PC-9 (cell line): Measurements from ENCODE around the gene TAMM41. TPM values are rescaled to one million over a fixed set of nuclear protein-coding genes. Genes with fewer than 3 reads are reported as not detected.

ENCODE experiments used
- BruUV-seq: library from RNA; stranded (reverse); fragments of 400-500 nt; replicated peaks from 2 replicates; lab custom pipeline; 2021; lab: Mats Ljungman, UMichigan
- CTCF ChIA-PET: fragments of 300-600 bp; sonication (Branson Sonifier 250); formaldehyde crosslinking; loops from one replicate; lab custom pipeline; 2022; ENCODE audit warnings: antibody characterized with exemption; lab: Charles Lee
- POLR2A ChIA-PET: fragments of 300-600 bp; sonication (Branson Sonifier 250); formaldehyde crosslinking; loops from one replicate; lab custom pipeline; 2022; ENCODE audit warnings: antibody characterized with exemption; ENCODE audit not compliant: unreplicated experiment; lab: Charles Lee
- DNase-seq, 2 experiments: peaks; one replicate each; pipeline versions ENCODE4 v3.0.0 to v3.0.0-alpha.2; 2015 to 2022; ENCODE audit warnings: mixed read lengths in 1 of 2
- H2AFZ ChIP-seq: fragments of 200-600 bp; sonication (generic); 2 replicates; pipeline ENCODE4 v1.8.1; 2017; ENCODE audit warnings: antibody characterized with exemption
- H3F3A ChIP-seq: fragments of 200-600 bp; sonication (generic); 2 replicates; pipeline ENCODE4 v1.8.1; 2017; ENCODE audit warnings: antibody characterized with exemption, mild to moderate bottlenecking, low read depth; ENCODE audit not compliant: insufficient read depth
- H3K27ac ChIP-seq: fragments of 200-600 bp; sonication (generic); 2 replicates; pipeline ENCODE4 v1.6.1; 2016; ENCODE audit warnings: mixed run types
- H3K27me3 ChIP-seq: fragments of 200-600 bp; sonication (generic); 2 replicates; pipeline ENCODE4 v1.6.1; 2016; ENCODE audit warnings: low read depth, mixed run types; ENCODE audit not compliant: insufficient read depth
- H3K36me3 ChIP-seq: fragments of 200-600 bp; sonication (generic); 2 replicates; pipeline ENCODE4 v1.6.1; 2016; ENCODE audit warnings: low read depth, mixed run types
- H3K4me1 ChIP-seq: fragments of 200-600 bp; sonication (generic); replicated peaks from 2 replicates; pipeline ENCODE4 v1.6.1; 2016; ENCODE audit warnings: mixed run types; ENCODE audit not compliant: insufficient read depth
- H3K4me2 ChIP-seq: fragments of 200-600 bp; sonication (generic); 2 replicates; pipeline ENCODE4 v1.6.1; 2017; ENCODE audit warnings: mixed run types
- H3K4me3 ChIP-seq: fragments of 200-600 bp; sonication (generic); 2 replicates; pipeline ENCODE4 v1.6.1; 2016; ENCODE audit warnings: mixed run types
- H3K79me2 ChIP-seq: fragments of 200-600 bp; sonication (generic); 2 replicates; pipeline ENCODE4 v1.6.1; 2017; ENCODE audit warnings: low read depth, mixed run types
- H3K9me2 ChIP-seq: fragments of 200-600 bp; sonication (generic); 2 replicates; pipeline ENCODE4 v1.8.1; 2017; ENCODE audit warnings: mild to moderate bottlenecking; ENCODE audit not compliant: insufficient read depth
- H3K9me3 ChIP-seq: fragments of 200-600 bp; sonication (generic); 2 replicates; pipeline ENCODE4 v1.8.1; 2016; ENCODE audit warnings: low read depth; ENCODE audit not compliant: insufficient read depth
- H4K20me1 ChIP-seq: fragments of 200-600 bp; sonication (generic); 2 replicates; pipeline ENCODE4 v1.8.1; 2017; ENCODE audit not compliant: insufficient read depth
- EZH2 ChIP-seq: fragments of 200-600 bp; sonication (generic); IDR thresholded peaks from 2 replicates; pipeline ENCODE4 v1.8.0; 2017; ENCODE audit warnings: antibody characterized with exemption, low read depth
- intact Hi-C: fragments of 100-400 bp; cut with micrococcal nuclease; formaldehyde crosslinking; loops from one replicate; pipeline ENCODE4 v1.10.0; 2022; ENCODE audit not compliant: unreplicated experiment
- total RNA-seq: library from RNA; stranded (reverse); gene quantifications from 2 replicates; pipeline ENCODE4 v1.2.3, GENCODE V29; 2021
- TF ChIP-seq, protein P1 (sequence below): fragments of 200-600 bp; sonication (generic); conservative IDR thresholded peaks from 2 replicates; pipeline ENCODE4 v1.6.1; 2017; ENCODE audit warnings: mixed run types, antibody characterized with exemption, mild to moderate bottlenecking, moderate library complexity

TAMM41 gene
- total RNA-seq, 1 experiment from 2014 or later, result 25.3 TPM

- POLR2A ChIA-PET, result no interaction called here
These were observed 39.0 kb downstream of the TAMM41 start for GRCh38 chr3:11807686-11808085.

GRCh38 chr3:11805716-11806115 lies 41.0 kb downstream of the TAMM41 start:
- Histone ChIP-seq H3K9me3 (0 out of 2 replicates have a peak, but pooled peaks cover 4% of the 10 kb centered on the region), H4K20me1 (peaks cover 4% of the 10 kb centered on the region; the same call in 1 of the 2 replicates), H3K79me2 (no peaks in the 10 kb centered on the region), H3F3A (peaks cover 4% of the 10 kb centered on the region; the same call in 1 of the 2 replicates), H2AFZ (no peak overlapping the region), H3K36me3 (peaks cover 13% of the 10 kb centered on the region), H3K27ac (no peak overlapping the region), H3K27me3 (no peaks in the 10 kb centered on the region), H3K9me2 (no peaks in the 10 kb centered on the region), H3K4me1 (no peaks in the 10 kb centered on the region), H3K4me3 (no peak overlapping the region), H3K4me2 (no peak overlapping the region)
- BruUV-seq, result no TSS peak
- intact Hi-C loops, result no loop called here
- CTCF ChIA-PET, result interaction anchor here (0.6 kb wide), 1 partner anchor 11 kb away, joined by 3 read pairs; no protein-coding TSS in a partner anchor
- TF ChIP-seq, protein P1, sequence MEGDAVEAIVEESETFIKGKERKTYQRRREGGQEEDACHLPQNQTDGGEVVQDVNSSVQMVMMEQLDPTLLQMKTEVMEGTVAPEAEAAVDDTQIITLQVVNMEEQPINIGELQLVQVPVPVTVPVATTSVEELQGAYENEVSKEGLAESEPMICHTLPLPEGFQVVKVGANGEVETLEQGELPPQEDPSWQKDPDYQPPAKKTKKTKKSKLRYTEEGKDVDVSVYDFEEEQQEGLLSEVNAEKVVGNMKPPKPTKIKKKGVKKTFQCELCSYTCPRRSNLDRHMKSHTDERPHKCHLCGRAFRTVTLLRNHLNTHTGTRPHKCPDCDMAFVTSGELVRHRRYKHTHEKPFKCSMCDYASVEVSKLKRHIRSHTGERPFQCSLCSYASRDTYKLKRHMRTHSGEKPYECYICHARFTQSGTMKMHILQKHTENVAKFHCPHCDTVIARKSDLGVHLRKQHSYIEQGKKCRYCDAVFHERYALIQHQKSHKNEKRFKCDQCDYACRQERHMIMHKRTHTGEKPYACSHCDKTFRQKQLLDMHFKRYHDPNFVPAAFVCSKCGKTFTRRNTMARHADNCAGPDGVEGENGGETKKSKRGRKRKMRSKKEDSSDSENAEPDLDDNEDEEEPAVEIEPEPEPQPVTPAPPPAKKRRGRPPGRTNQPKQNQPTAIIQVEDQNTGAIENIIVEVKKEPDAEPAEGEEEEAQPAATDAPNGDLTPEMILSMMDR, result no peak
- TF ChIP-seq EZH2, result no peak
- POLR2A ChIA-PET, result no interaction called here
- no peak for DNase-seq

More at GRCh38 chr3:11807686-11808085, 39.0 kb downstream of the TAMM41 start:
- no peak overlapping the region for H2AFZ ChIP-seq
- 0 out of 2 replicates have a peak, but pooled peaks cover 2% of the 10 kb centered on the region for H3K9me3 ChIP-seq
- no peaks in the 10 kb centered on the region for H3K79me2 ChIP-seq
- peaks cover 4% of the 10 kb centered on the region; the same call in 1 of the 2 replicates for H3F3A ChIP-seq
- H3K27me3 ChIP-seq, result no peaks in the 10 kb centered on the region
- no peak for DNase-seq
- H3K4me2 ChIP-seq, result no peak overlapping the region
- H3K4me3 ChIP-seq, result no peak overlapping the region
- intact Hi-C loops, result no loop called here
- TF ChIP-seq, protein P1, result no peak
- no peak for TF ChIP-seq EZH2
- CTCF ChIA-PET, result no interaction called here
- no peak overlapping the region for H3K27ac ChIP-seq
- peaks cover 4% of the 10 kb centered on the region; the same call in 1 of the 2 replicates for H4K20me1 ChIP-seq
- no peaks in the 10 kb centered on the region for H3K4me1 ChIP-seq
- BruUV-seq, result no TSS peak
- H3K9me2 ChIP-seq, result no peaks in the 10 kb centered on the region
- no peaks in the 10 kb centered on the region; the same call in none of the 2 replicates for H3K36me3 ChIP-seq

DNA sequence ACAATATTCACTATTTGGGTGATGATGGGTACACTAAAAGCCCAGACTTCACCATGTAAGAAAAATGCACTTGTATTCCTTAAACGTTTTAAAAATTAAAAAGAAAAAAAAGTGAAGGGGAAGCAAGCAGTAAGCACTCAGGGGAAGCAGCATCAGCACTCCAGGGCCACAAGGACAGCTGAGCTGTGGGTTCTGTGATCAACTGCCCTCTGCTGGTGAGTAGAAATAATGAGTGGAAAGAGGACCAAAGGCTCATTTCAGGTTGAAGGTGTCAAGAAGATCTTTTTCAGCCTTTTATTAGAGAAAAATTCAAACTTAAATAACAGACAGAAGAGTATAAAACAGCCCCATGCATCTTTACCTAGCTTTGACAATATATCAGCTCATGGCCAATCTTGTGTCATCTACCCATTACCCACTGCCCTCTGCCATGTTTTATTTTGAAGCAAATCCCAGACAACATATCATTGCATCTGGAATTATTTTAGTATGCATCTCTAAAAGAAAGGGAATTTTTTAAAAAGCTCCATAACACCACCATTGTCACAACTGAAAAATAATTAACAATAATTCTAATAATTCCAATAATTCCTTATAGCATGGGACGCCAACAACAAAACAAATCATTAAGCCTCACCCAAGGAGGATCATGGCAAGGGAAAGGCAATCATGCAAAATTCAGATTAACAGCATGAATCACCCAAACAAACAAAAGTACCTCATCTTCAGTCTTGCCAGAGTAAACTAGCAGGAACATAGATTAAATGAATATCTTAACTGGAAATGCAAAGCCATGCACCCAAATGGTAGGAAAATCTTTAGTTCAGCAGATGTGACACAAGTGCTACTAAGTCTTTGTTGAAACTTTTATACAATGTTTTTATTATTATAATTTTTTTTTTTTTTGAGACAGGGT lies 42.5 kb downstream of the TAMM41 start:
- Histone ChIP-seq H3K4me2 (no peak overlapping the region), H3K36me3 (peaks cover 20% of the 10 kb centered on the region), H3K27ac (no peak overlapping the region), H3K4me1 (peaks cover 2% of the 10 kb centered on the region; the same call in 1 of the 2 replicates), H4K20me1 (peaks cover 8% of the 10 kb centered on the region; the same call in 1 of the 2 replicates), H3K27me3 (no peaks in the 10 kb centered on the region), H3K79me2 (no peaks in the 10 kb centered on the region), H3K9me3 (0 out of 2 replicates have a peak, but pooled peaks cover 4% of the 10 kb centered on the region), H2AFZ (no peak overlapping the region), H3K4me3 (no peak overlapping the region), H3K9me2 (no peaks in the 10 kb centered on the region), H3F3A (peaks cover 4% of the 10 kb centered on the region; the same call in 1 of the 2 replicates)
- no TSS peak for BruUV-seq
- ChIA-PET CTCF (interaction anchor here (0.6 to 0.8 kb wide), 2 partner anchors 10 to 141 kb away, joined by 3 to 6 read pairs; no protein-coding TSS in a partner anchor), POLR2A (interaction anchor here (0.7 kb wide), 1 partner anchor 114 kb away, joined by 5 read pairs; no protein-coding TSS in a partner anchor)
- intact Hi-C loops, result loop anchor here (1.0 to 5.0 kb wide), 3 partner anchors 87 to 425 kb away; no protein-coding TSS in a partner anchor
- TF ChIP-seq, protein P1, result peak; percentile 84
- no peak for TF ChIP-seq EZH2
- DNase-seq, result peak; percentile 15 to 44
